Measurements from ENCODE around the gene TMEM9.

The TMEM9 gene

DNA sequence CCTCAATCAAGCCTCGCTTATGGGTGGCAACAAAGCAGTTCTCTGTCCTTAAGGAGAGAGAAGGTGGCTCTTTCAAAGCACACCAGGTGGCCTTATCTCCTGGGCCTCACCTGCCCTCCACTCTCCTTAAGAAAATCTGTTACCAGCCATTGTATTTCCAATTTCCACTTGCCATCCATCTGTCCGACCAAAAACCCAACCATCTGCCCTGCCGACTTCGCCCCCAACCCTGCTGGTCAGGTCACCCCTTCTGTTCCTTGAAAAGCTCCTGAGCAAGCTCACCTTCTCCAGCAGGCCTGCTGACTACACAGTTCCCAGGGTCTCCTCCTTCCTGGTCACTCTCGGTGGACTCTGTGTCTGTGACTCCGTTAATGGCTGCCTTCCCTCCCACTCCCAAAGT, 35.7 kb upstream of the TMEM9 start:
- DNase-seq (ENCODE audit: low spot score) = no peak
- in situ Hi-C loops (cut with MboI; ENCODE audit: low sequenced_read_pairs, unreplicated experiment) = no loop called here
- TF ChIP-seq, protein P1, sequence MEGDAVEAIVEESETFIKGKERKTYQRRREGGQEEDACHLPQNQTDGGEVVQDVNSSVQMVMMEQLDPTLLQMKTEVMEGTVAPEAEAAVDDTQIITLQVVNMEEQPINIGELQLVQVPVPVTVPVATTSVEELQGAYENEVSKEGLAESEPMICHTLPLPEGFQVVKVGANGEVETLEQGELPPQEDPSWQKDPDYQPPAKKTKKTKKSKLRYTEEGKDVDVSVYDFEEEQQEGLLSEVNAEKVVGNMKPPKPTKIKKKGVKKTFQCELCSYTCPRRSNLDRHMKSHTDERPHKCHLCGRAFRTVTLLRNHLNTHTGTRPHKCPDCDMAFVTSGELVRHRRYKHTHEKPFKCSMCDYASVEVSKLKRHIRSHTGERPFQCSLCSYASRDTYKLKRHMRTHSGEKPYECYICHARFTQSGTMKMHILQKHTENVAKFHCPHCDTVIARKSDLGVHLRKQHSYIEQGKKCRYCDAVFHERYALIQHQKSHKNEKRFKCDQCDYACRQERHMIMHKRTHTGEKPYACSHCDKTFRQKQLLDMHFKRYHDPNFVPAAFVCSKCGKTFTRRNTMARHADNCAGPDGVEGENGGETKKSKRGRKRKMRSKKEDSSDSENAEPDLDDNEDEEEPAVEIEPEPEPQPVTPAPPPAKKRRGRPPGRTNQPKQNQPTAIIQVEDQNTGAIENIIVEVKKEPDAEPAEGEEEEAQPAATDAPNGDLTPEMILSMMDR (IDR thresholded peaks at IDR 0.05; ENCODE audit: borderline replicate concordance, control extremely low read depth, extremely low read depth, insufficient read depth, missing control alignments) = no peak

DNA sequence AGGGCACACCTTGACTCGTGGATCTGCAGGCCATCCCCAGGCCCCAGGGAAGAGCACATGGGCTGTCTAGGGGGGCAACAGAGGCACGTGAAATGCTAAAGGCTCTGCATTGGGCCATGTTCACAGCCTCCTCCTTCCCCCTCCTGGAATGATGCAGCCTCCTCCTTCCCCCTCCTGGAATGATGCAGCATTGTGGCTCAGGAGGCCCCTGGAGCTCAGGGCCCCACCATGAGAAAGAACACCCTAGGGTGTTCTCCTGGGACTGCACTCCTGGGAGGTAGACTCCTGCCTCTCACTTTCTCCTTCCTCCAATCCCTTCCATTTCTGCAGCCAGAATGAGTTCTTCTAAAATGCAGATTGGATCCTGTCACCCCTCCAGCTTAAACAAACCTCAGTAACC, 34.8 kb upstream of the TMEM9 start:
- TF ChIP-seq, protein P1 (IDR thresholded peaks at IDR 0.05; ENCODE audit: borderline replicate concordance, control extremely low read depth, extremely low read depth, insufficient read depth, missing control alignments) = no peak
- in situ Hi-C loops (cut with MboI; ENCODE audit: low sequenced_read_pairs, unreplicated experiment) = no loop called here
- no peak for DNase-seq (ENCODE audit: low spot score)

DNA sequence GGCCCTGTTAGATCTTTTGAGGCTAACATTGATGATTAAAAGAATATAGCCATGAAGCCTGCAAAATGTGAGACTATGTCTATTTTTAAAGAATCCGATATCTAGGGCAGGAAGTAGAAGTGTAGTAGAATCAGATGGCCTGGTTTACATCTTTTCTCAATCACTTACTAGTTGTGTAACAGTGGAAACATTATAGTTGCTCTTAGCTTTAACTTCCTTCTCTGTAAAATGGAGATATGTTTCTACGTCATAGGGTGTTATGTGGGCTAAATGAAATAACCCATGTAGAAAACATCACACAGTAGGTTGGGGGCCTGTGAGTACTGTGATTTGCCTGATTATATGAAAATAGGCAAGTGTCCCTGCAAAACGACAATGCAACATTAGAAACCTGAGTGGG, 31.9 kb upstream of the TMEM9 start:
- TF ChIP-seq, protein P1 (IDR thresholded peaks at IDR 0.05; ENCODE audit: borderline replicate concordance, control extremely low read depth, extremely low read depth, insufficient read depth, missing control alignments) = no peak
- in situ Hi-C loops (cut with MboI; ENCODE audit: low sequenced_read_pairs, unreplicated experiment) = no loop called here
- DNase-seq (ENCODE audit: low spot score) = no peak

DNA sequence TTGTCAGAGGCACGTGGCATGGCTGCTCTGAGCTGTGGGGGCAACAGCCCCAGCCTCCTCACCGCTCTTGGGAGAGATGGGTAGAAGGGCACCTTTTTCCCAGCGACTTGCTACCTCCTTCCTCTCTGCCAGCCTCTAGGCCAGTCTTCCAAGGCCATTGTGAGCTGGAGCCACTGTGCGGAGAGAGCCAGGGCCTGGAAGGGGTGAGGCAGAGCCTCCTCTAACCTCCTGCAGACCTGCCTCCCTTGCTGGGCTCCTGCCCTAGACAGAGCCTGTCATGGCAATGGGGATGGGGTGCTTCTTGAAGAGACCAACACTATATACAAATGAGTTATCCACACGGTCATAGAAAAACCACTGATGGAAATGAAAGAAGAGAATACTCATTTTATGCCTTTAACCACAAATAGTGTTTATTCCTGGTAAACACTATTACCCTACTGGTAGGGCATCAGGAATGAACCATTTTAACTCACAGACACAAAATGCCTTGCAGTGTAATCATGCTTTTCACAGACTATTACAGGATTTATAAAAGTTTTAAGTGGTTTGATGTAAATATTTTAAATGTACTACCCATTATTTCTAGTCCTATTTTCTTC, 31.4 kb upstream of the TMEM9 start:
- in situ Hi-C loops (cut with MboI; ENCODE audit: low sequenced_read_pairs, unreplicated experiment) = no loop called here

DNA sequence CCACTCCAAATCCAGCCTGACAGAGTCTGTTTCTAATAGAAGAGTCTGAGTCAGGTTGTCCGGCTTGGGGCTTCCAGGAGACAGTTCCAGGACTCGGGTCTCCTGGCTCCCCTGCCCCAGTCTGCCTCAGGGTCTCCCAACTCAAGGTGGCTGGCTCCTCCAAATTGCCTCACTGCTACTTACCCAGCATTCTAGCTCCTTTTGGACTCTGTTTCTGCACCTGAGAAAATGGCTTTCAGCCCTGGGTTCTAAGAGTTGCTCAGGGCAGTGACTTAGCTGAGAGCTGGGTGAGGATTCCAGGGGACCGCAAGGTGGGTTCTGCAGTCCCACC, 30.8 kb upstream of the TMEM9 start:
- in situ Hi-C loops (cut with MboI; ENCODE audit: low sequenced_read_pairs, unreplicated experiment) = no loop called here
- DNase-seq (ENCODE audit: low spot score) = no peak
- TF ChIP-seq, protein P1 (IDR thresholded peaks at IDR 0.05; ENCODE audit: borderline replicate concordance, control extremely low read depth, extremely low read depth, insufficient read depth, missing control alignments) = no peak

More for the DNA sequence above, 31.4 kb upstream of the TMEM9 start:
- DNase-seq (ENCODE audit: low spot score) = no peak
- TF ChIP-seq, protein P1 (IDR thresholded peaks at IDR 0.05; ENCODE audit: borderline replicate concordance, control extremely low read depth, extremely low read depth, insufficient read depth, missing control alignments) = no peak

DNA sequence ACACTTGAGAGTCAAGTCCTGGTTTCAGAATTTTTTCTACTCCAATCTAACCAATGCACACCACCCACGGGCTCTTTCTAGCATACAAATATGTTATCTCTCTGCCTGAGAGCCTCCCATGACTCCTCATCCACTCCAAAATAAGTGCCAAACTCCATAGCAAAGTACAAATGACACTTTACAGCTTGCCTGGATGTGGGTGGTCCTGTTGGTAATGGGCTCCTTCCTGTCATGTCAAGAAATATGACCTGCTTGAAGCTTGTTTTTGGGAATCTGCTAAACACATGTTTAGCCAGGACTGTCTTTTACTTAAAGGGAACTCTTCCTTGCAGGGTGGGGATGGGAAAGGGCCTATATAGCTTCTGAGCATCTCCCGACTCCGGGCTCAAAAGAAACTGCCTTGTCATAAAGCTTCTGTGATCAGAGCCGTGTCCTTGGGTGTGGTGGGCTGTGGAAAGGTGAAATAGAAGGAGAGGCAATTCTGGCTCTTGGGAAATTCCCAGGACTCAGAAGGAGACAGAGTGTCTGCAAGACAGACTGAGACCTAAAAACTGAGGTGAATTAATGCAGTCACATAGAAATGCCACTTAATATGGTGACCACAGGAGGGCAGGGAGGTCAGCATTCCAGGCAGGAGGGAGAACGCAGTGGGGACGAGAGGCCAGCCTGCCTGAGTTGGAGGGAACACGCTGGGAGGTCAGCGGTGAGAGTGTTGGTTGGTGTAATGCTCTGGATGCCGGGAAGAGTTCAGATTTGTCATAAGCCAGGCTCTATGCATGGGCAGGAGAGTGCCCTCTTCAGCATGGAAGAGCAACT, 30.2 kb upstream of the TMEM9 start:
- TF ChIP-seq, protein P1 (IDR thresholded peaks at IDR 0.05; ENCODE audit: borderline replicate concordance, control extremely low read depth, extremely low read depth, insufficient read depth, missing control alignments) = no peak
- DNase-seq (ENCODE audit: low spot score) = no peak
- in situ Hi-C loops (cut with MboI; ENCODE audit: low sequenced_read_pairs, unreplicated experiment) = no loop called here
